T-cell (primary cell): ENCODE results near the gene MTMR4. TPM values are rescaled to one million over a fixed set of nuclear protein-coding genes. Genes with fewer than 3 reads are reported as not detected.

ENCODE experiments used
- total RNA-seq, 35 experiments: library from RNA in 6 of 35; stranded (reverse) in 6 of 35; fragments of 120-200 nt in 1 of 35; gene quantifications; one replicate each; pipeline versions ENCODE4 v1.2.1 to v1.2.4 and lab custom pipeline; 2013 to 2026

Gene MTMR4
- total RNA-seq, 5 donors from 2014 or later (not counting 1 experiment from before 2014, with no cell fraction given) = 43.1 to 55.1 (median 53.1) TPM

Other genes starting within 250 kb of the MTMR4 start
- gene MPO, start 233.7 kb downstream of the MTMR4 start, total RNA-seq = 1 to 10 TPM in 4 of 5 donors, under 1 TPM in 1; 0.32 to 1.9 (median 1.1) TPM
- gene TSPOAP1, start 185.8 kb downstream of the MTMR4 start, total RNA-seq = 10 to 100 TPM; 15.6 to 62.7 (median 19.9) TPM
- gene SUPT4H1, start 162.4 kb downstream of the MTMR4 start, total RNA-seq = 10 to 100 TPM; 40.5 to 77.3 (median 63.2) TPM
- gene RNF43, start 97.1 kb downstream of the MTMR4 start, total RNA-seq = 1 to 10 TPM; 1.2 to 4.0 (median 1.8) TPM
- 1 to 10 TPM; 1.7 to 2.8 (median 2.5) TPM for gene HSF5, start 26.2 kb downstream of the MTMR4 start, total RNA-seq
- gene TEX14, start 177.4 kb upstream of the MTMR4 start, total RNA-seq = 1 to 10 TPM in 1 of 5 donors, under 1 TPM in 4; 0.59 to 1.2 (median 0.73) TPM
- 10 to 100 TPM; 10.9 to 28.4 (median 18.1) TPM for gene RAD51C, start 178.0 kb upstream of the MTMR4 start, total RNA-seq
- gene PPM1E, start 241.2 kb upstream of the MTMR4 start, total RNA-seq = under 1 TPM in 1 of 5 donors, not detected in 4; 0.03 TPM